Measurements from ENCODE around the gene NAMPT.
"Not testable (repeated sequence)": the region's sequence is repeated elsewhere in the genome, so short reads cannot be mapped to it uniquely, and the experiment has no call there.

NAMPT gene

DNA sequence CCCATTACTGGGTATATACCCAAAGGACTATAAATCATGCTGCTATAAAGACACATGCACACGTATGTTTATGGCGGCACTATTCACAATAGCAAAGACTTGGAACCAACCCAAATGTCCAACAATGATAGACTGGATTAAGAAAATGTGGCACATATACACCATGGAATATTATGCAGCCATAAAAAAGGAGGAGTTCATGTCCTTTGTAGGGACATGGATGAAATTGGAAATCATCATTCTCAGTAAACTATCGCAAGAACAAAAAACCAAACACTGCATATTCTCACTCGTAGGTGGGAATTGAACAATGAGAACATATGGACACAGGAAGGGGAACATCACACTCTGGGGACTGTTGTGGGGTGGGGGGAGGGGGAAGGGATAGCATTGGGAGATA, 13.8 kb upstream of the NAMPT start:
- not testable (repeated sequence) for DNase-seq

DNA sequence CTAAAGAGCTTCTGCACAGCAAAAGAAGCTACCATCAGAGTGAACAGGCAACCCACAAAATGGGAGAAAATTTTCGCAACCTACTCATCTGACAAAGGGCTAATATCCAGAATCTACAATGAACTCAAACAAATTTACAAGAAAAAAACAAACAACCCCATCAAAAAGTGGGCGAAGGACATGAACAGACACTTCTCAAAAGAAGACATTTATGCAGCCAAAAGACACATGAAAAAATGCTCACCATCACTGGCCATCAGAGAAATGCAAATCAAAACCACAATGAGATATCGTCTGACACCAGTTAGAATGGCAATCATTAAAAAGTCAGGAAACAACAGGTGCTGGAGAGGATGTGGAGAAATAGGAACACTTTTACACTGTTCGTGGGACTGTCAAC, 13.4 kb upstream of the NAMPT start:
- DNase-seq: not testable (repeated sequence)

DNA sequence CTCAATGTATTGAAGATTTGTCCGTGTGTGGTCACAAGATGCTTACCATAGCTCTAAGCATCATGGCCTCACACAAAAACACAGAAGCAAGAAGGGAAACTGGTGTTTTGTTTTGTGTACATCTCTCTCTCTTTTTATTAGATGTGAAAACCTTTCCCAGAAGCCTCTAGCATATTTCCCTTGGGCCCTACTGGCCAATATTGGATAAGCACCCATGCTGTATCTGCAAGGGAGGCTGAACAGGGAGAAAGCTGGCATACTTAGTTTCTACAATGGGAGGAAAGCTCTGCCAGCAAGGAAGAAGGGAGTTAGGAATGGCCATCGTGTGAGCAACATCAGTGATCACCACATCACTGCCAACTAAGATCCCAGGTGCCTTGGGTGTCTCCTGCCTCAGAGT, 9.6 kb upstream of the NAMPT start:
- DNase-seq: no peak

DNA sequence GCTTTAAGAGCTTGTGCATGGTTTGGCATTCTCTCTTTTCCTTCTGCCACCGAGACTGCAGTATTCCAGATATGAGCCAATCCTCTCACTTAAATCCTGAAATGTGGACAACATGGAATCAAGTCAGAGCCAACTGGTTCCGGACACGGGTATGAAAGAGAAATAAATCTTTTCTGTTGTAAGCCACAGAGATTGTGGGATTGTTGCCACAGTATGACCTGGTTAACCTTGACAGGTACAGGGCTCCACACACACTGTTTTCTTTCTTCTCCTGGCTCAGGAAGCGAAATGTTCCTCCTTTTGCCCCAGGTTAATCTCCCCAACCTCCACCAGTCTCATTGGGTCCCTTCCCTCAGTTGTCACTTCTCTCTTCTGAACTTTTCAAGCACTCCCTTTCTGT, 6.5 kb upstream of the NAMPT start:
- DNase-seq: no peak

DNA sequence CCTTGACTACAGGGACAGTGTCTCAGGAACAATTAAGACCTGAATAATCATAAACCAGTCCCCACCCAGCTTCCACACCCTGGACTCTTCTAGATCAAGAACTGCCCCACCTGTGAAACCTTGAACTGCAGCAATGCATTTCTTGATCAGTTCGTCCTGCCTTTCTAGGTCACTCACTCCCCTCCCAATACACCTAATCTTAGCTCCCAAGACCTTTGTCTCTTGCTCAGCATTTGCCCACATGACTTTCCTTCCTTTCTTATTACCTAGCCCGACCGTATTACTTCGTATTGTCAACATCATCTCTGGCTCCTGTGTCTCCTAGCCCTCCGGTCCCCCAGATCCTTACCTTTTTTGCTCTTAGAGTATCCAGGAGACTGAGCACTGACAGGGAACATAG, 5.5 kb upstream of the NAMPT start:
- no peak for DNase-seq

DNA sequence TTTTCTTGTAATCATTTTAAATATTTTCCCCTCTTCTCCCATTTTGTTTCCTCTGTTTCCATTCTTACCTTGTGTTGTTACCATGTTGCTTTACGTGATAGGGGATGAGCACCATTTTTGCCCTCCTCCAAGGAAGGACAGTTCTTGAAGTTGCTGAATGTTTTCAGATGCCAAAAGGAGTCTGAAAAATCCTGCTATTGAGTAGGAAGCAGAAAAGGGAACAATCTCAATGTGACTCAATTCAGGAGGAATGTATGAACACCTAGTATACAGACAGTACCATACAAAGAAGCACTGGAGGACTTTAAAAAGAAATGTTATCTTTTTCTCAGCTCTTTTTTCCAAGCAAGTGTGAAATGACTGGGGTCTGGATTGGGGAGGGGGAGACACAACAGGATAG, 5.1 kb upstream of the NAMPT start:
- no peak for DNase-seq

DNA sequence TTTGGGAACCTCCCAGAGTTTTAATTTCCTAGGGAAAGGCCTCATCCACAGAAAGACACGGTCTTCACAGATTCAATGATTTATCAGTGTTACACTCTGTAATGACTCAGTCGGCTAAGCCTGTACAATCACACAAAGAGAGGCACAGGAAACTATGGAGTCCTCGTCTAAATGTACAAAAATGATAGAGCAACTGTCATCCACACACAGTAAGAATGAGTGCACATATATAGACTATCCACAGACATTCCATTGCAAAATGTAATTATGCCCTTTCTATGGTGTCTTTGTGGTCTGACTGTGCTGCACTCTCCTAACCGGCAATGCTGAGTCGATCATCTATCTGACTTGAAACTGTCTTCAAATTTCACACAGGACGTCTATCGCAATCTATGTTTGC, 3.5 kb upstream of the NAMPT start:
- DNase-seq: no peak

DNA sequence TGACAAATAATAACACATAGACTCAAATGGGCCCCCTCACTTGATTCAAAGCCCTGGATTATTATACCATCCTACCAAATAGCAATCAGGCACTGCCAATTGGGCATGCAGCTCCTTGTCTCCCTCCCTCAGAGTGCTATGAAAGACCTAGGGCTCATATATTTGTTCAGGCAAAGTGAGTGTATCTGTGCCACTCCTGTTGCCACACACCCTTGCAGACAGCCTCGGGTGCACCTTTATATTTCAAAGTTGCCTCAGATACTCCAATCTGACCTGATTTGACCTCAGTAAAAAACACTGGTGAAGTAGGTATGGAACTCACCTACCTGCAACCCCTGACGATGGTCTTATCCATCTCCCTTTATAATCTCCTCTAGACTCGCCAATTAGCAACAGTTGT, 3.0 kb upstream of the NAMPT start:
- DNase-seq: peak; percentile 30 to 70

DNA sequence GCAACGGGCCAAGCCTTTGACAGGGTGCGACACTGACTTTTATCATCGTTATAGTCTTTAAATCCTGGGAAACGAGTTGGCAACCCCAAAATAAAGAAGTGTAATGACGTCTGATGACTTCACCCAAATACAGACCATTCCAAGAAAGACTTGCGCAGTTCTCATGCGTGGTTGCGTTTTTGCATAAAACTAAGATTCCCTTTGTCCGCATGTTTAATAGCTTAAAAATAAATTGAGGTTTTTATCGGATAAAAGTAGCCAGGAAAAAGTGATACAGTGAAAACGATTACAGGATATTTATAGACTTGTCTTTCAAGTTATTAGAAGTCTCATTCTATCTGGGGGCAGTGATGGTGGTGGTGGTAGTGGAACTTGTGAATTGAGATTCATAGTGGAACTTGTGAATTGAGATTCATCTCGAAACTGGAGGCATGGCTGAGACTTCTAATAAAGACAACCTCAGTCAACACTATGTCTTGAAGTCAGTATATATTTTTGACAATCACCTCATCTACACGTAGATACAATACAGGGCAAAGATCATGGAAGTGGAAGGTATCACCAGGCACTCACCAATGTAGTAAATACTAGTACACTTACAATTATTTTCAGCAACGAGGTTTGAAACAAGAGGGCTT, 1.2 kb upstream of the NAMPT start:
- DNase-seq: no peak

DNA sequence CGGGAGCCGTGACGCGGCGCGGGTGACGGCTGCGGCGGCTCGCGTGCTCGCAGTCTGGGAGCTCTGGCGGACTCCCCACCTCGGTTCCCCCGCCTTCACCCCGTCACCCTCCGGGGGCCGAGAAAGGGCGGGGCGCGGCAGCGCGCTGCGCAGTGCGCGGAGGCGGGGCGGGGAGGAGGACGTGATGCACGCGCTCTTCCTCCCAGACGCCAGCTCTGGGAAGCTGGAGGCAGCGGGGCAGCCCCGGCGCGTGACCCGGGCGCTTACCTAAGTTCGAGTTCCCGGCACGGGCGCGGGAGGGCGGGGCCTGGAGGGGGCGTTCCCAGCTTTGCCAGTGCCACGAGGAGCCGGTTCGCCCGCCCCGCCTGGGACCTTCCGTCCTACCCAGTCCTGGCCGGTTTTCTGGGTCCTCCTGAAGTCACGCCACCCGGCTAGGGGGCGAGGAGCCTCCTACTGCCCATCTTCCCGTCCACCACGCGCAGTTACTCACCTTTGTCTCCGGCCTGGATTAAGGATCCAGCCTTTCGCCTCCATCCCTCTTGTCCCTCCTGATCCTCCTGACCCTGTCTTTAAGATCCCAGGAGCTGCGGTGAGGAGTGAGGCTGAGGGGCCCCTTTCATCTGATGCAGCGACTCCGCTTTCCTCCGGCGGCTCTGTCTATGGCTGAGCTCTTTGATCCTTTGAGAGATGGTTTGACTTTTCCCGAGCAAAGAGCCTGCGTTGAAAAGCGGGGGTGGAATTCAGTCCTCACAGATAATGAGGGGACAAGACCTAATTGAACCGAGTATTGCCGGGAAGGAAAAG, 470 bp upstream of the NAMPT start:
- DNase-seq: peak; percentile 97 to 99

DNA sequence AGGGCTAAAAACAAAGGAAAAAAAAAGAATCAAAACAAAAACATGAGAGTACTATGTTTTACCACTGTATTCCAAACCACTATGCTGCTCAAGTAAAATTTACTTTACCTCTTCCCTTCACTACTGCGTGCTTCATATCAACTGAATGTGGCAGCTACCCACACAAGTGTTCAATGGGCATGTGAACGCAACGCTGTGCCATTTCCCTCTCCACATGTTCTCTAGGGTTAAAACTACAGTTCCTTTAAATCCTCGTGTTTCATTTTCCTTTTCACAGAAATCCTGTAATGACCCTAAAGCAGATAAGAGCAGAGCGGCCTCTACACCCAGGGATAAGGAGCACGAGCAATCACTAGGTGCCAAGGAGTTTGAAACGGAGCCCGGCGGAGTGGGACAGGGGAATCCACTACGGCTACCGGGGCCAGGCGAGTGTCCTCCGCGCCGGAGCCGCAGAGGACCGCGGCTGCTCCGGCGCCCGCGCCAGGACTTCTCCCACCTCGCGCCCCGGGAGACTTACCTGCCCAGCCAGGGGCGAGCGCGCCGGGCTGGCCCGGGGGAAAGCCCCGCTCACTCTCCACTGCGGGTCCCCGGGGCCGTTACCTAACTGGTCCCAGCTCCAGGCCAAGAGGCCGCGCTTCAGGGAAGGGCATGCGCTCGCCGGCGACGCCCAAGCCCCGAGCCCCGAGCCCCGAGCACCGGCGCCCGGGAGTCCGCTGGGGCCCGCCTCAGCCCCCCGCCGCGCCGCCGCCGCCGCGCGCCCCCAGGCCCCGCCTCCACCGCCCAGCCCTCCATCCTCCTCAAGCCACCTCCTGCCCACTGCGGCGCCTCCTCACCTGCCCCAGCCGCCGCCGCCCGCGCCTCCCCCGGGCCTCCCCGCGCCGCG, 711 bp downstream of the NAMPT start:
- DNase-seq: peak; percentile 64 to 88

DNA sequence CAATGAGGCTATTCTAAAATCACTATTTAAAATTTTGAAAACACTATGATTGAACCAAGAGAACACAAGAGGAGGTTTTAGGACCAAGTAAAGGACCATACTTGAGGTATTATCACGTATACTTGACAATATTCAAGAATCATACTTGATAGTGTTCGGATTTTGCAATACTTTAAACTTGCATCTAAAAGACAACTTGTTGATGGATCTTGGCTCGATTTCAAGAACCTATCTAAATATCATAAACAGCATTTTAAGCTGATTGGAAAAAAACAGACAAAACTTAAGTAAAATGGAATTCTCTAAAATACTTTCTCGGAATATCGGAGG, 1.3 kb downstream of the NAMPT start:
- no peak for DNase-seq

DNA sequence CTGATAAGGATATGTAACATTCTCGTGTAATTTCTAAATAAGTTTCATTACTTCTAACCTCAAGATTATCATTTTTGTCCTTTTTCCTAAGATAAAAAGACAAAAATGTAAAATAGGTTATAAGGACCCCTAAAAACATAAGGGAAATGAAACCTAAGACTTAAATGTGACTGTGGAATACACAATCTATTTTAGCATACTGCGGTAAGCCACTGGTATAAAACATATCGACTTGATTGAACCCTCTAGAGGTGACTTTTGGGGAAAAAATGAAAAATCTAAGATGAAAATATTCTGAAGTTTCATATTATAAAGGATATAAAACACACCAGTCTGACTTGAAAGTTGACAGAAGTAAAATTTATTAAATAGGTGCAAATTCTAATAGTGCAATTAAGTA, 1.9 kb downstream of the NAMPT start:
- DNase-seq: no peak

DNA sequence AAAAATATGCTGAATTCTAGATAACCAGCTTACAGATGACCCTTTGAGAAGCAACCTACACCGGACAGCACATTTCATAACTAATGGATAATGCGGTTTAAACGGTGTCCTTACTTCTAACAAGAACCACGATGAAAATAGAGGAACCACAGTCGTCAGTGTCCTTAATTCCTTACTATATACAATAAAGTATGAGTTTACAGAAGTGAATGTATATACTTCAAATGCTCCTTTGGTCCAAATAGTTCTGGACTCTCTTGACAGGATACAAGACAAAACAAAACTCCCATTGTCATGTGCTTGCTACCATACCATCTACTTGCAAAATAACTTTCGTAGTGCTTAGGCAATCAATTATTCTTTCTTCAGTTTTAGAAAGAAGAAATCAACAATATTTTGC, 2.4 kb downstream of the NAMPT start:
- DNase-seq: no peak

DNA sequence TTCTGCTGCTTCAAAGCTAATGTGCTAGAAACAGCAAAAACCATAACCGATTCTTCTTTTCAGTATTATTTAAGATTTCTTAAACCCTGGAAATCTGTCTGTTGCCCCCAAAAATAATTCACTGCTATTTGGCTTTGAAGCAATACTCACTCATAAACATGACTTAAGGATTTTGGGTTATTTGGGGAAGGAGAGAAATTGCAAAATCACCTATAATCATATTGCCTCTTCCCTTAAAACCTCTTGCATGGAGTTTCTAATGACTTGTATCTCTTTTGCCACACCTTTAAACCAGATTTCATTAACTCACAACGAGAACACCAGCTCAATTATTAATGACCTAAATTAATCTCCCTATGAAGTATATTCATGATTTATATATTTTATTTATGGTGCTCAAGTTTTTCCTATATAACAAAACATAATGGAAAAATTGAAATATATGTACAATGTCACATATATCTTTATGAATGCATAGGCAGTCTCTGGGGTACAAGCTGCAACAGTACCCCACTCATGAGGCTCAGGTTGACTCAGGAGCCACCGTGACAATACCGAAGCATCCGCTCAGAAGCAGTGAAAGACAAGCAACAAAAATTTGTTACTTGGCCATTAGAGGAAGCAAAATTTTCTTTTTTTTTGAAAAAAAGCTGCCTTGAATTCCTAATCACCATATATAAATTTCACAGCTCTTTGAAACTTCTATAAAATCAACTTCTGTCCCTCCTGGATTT, 3.0 kb downstream of the NAMPT start:
- DNase-seq: no peak

DNA sequence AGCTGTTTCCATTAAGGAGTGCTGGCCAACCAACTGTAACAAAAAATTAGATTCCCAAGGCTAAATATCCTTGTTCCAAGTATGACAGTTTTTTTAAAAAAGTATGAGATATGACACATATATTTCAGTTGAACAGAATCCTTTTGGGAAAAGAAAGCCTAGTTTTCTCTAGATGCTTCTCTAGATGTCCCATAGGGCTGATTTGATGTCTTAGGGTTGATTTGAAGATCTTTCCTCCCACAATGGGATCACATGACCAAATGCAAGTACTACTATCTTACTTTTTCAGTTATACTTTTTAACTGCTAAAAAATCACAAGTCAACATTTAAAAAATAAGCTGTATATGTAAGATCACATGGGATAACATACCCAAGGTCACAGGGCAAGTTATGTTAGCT, 3.7 kb downstream of the NAMPT start:
- DNase-seq: no peak

DNA sequence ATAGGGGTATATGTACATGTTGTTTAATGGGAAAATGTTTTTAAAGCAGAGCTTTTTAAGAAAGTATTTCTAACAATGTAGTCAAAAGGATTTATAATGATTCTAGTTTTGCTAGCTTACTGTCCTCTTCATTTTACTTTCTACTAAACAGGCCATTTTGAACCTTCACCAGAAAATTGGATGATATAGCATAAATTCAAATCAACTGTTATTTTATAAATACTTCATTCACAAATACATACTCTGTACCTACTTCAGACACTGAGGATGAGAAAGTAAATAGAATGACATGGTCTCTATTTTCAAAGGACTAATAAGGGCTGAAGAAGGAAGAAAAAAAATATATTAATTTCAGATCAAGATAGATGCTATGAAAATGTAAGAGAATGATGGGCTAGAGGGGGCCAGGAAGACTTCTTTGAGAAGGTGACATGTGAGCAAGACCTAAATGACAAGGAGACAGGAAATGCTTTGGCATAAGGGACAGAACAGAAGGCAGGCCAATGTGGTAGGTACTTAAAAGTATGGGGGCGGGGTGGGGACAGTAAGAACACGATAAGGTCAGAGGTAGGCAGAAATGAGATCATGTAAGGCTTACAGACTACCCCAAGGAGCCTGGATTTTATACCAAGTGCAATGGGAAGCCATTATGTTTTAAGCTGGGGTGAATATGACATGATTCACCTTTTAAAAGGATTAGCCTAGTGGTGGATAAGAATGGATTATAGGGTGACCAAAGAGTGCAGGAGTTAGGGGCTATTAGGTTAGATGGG, 5.2 kb downstream of the NAMPT start:
- no peak for DNase-seq

DNA sequence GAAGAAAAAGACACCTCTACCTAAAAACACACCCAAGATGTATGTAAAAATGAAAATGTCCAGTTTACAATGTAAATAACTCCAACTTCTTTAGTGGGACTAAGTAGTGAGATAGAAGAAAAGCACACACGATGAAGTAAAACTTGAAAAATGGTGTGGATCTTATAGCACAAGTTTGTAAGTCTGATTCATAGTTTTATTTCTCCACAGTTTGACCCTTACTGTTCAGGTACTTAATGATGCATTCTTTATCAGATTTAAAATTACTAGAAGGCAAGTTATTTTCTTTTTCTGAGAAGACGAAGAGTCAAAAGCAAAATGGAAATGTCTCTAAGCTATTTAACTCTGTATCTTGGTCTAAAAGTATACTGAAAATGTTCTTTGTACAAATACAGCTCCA, 6.1 kb downstream of the NAMPT start:
- no peak for DNase-seq

DNA sequence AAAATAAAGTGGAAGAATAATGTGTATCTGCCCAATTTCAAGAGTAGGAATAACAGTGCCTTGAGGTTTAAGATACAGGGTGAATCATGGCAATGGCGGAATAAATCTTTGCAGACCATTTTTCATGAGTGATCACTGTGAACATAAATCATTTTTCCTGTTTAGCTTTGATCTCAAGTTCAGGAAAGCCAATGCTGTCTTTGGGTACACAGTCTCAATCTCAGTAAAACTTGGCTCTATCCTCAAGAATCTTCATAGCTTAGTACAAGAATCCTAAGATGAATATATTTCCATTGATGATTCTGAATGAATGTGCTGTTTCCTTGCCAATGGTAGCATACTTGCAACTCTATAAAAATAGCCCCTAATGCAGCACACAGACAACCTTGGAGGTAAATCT, 6.8 kb downstream of the NAMPT start:
- DNase-seq: no peak

DNA sequence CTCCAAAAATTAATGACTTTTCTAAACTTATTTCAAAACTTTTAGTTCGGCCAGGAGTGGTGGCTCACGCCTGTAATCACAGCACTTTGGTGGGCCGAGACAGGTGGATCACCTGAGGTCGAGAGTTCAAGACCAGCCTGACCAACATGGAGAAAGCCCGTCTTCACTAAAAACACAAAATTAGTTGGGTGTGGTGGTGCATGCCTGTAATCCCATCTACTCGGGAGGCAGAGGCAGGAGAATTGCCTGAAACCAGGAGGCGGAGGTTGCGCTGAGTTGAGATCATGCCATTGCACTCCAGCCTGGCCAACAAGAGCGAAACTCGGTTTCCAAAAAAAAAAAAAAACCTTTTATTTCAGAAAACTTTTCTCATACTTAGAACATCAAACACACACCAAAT, 8.3 kb downstream of the NAMPT start:
- no peak for DNase-seq

DNA sequence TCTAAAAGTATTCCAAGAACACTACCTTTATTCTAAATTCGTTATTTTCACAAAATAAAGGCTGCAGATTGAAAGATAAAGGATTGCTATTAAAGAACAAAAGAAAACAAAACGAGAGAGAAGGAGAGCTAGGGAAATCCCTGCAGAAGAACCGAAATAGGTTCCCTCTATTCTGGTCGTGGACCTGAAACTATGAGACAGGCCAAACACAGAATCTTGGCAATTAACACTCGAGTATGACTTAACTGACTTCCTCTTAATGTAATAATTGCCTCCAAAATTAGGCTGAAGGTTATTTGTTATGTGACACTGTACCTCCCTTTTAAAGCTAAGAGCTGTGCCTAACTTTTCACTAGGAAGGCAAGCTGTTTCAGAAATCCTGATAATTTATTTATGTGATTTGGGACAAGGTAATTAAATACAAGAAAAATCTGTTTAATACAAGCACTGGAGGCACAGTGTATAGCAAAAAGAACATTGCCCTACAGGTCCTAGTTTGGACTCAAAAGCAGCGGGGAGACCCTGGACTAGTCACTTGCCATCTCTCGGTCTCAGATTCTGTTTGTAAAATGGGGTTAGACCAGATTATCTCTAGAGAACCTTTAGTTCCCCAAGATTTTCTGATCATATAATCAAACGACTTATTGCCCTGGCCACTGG, 11.6 kb downstream of the NAMPT start:
- no peak for DNase-seq
